ENCODE data around the gene WNK4.

WNK4 gene

GRCh38 chr17:42797067-42798007 lies 16.9 kb downstream of the WNK4 start:
- no peak for DNase-seq

GRCh38 chr17:42798011-42798382 lies 17.6 kb downstream of the WNK4 start:
- no peak for DNase-seq

- peak; percentile 84 to 93 (median 88) for DNase-seq
These were observed 18.3 kb downstream of the WNK4 start, which contains the start of the genes CNTD1 and COA3 for GRCh38 chr17:42798383-42799380. Gene CNTD1, plus strand, starts transcription at chr17:42798861. Its CDS starts 207 bp downstream, at chr17:42799068. Gene COA3, minus strand, starts transcription at chr17:42798704. Its CDS starts 23 bp downstream, at chr17:42798681.

GRCh38 chr17:42803074-42803883 lies 22.9 kb downstream of the WNK4 start:
- DNase-seq = no peak

- DNase-seq = no peak
These were observed 24.5 kb downstream of the WNK4 start for GRCh38 chr17:42804918-42805367.

- DNase-seq = no peak
These were observed 25.8 kb downstream of the WNK4 start for GRCh38 chr17:42806249-42806648.

GRCh38 chr17:42809250-42809649 lies 28.8 kb downstream of the WNK4 start:
- no peak for DNase-seq

- no peak for DNase-seq
These were observed 34.4 kb downstream of the WNK4 start for GRCh38 chr17:42814633-42815399.

- DNase-seq = no peak
These were observed 37.5 kb downstream of the WNK4 start for GRCh38 chr17:42817866-42818265.

- no peak for DNase-seq
These were observed 38.0 kb downstream of the WNK4 start for GRCh38 chr17:42818379-42818778.

GRCh38 chr17:42819939-42820535 lies 39.6 kb downstream of the WNK4 start:
- peak; percentile 79 to 90 (median 85) for DNase-seq

GRCh38 chr17:42821176-42821575 lies 40.8 kb downstream of the WNK4 start:
- DNase-seq = no peak

- no peak for DNase-seq
These were observed 47.1 kb downstream of the WNK4 start for GRCh38 chr17:42827472-42827871.

GRCh38 chr17:42830971-42831370 lies 50.6 kb downstream of the WNK4 start:
- no peak for DNase-seq

- no peak for DNase-seq
These were observed 52.0 kb downstream of the WNK4 start for GRCh38 chr17:42832213-42832933.

GRCh38 chr17:42832934-42833766 lies 52.7 kb downstream of the WNK4 start, which contains the start of gene PSME3:
Gene PSME3, plus strand, starts transcription at chr17:42833397. Its CDS starts 235 bp downstream, at chr17:42833632.
- peak; percentile 95 to 96 (median 96) for DNase-seq

GRCh38 chr17:42833767-42834422 lies 53.5 kb downstream of the WNK4 start:
- peak in 2 of 3 donors; percentile 19 to 39 for DNase-seq

- no peak for DNase-seq
These were observed 55.3 kb downstream of the WNK4 start for GRCh38 chr17:42835732-42836131.

Data from suppressor macrophage treated with lipopolysaccharide for 1 hour (primary cell).